Neural progenitor cell (in vitro differentiated cells): ENCODE results near the gene COL5A3. TPM values are rescaled to one million over a fixed set of nuclear protein-coding genes. Genes with fewer than 3 reads are reported as not detected.

ENCODE experiments used
- DNase-seq: peaks from one replicate; pipeline ENCODE4 v3.0.0-alpha.2; 2016; ENCODE audit warnings: low spot score
- H2AFZ ChIP-seq: fragments of 200-600 bp; sonication (generic); replicated peaks from 2 replicates; pipeline ENCODE4 v1.6.1; 2016; ENCODE audit warnings: antibody characterized with exemption
- H3F3A ChIP-seq: fragments of 200-600 bp; sonication (generic); 2 replicates; pipeline ENCODE4 v1.6.1; 2016; ENCODE audit warnings: antibody characterized with exemption, low read depth
- H3K27ac ChIP-seq: fragments of 200-600 bp; sonication (generic); 2 replicates; pipeline ENCODE4 v1.5.1; 2016; ENCODE audit warnings: mild to moderate bottlenecking
- H3K27me3 ChIP-seq: fragments of 200-600 bp; sonication (generic); 2 replicates; pipeline ENCODE4 v1.6.1; 2016; ENCODE audit warnings: mild to moderate bottlenecking, moderate library complexity
- H3K36me3 ChIP-seq: fragments of 200-600 bp; sonication (generic); 2 replicates; pipeline ENCODE4 v1.5.1; 2016
- H3K4me1 ChIP-seq: fragments of 200-600 bp; sonication (generic); 2 replicates; pipeline ENCODE4 v1.6.1; 2016; ENCODE audit warnings: mixed run types
- H3K4me2 ChIP-seq: fragments of 200-600 bp; sonication (generic); 2 replicates; pipeline ENCODE4 v1.6.1; 2016
- H3K4me3 ChIP-seq: fragments of 200-600 bp; sonication (generic); 2 replicates; pipeline ENCODE4 v1.5.1; 2016
- H3K79me2 ChIP-seq: fragments of 200-600 bp; sonication (generic); 2 replicates; pipeline ENCODE4 v1.6.1; 2016; ENCODE audit warnings: low read depth
- H3K9ac ChIP-seq: fragments of 200-600 bp; sonication (generic); 2 replicates; pipeline ENCODE4 v1.6.1; 2016
- H3K9me3 ChIP-seq: fragments of 200-600 bp; sonication (generic); 2 replicates; pipeline ENCODE4 v1.5.1; 2016; ENCODE audit warnings: low read depth
- H4K20me1 ChIP-seq: fragments of 200-600 bp; sonication (generic); 2 replicates; pipeline ENCODE4 v1.6.1; 2016; ENCODE audit warnings: low read depth
- H3K27ac Mint-ChIP-seq: 3 replicates; pipeline ENCODE4 v1.8.0; 2021; ENCODE audit warnings: mixed read lengths
- H3K27me3 Mint-ChIP-seq: 2 replicates; pipeline ENCODE4 v1.8.0; 2022; ENCODE audit warnings: low read depth, mild to moderate bottlenecking, inconsistent platforms, moderate library complexity, mixed read lengths; ENCODE audit not compliant: insufficient read depth
- H3K36me3 Mint-ChIP-seq: 3 replicates; pipeline ENCODE4 v1.8.0; 2021; ENCODE audit warnings: mixed read lengths
- H3K4me1 Mint-ChIP-seq: 3 replicates; pipeline ENCODE4 v1.8.0; 2021; ENCODE audit warnings: mixed read lengths
- H3K4me3 Mint-ChIP-seq: 3 replicates; pipeline ENCODE4 v1.8.0; 2021; ENCODE audit warnings: mild to moderate bottlenecking, moderate library complexity, mixed read lengths
- H3K9me3 Mint-ChIP-seq: 3 replicates; pipeline ENCODE4 v1.8.0; 2020; ENCODE audit warnings: mixed read lengths
- EZH2 ChIP-seq: fragments of 200-600 bp; sonication (generic); IDR thresholded peaks from 2 replicates; pipeline ENCODE4 v1.6.1; 2017; ENCODE audit warnings: antibody characterized with exemption, mild to moderate bottlenecking, moderate library complexity
- EZH2phosphoT487 ChIP-seq: fragments of 200-600 bp; sonication (generic); IDR thresholded peaks from 2 replicates; pipeline ENCODE4 v1.6.1; 2017; ENCODE audit warnings: antibody characterized with exemption
- total RNA-seq: library from RNA; depleted of rRNA; stranded (reverse); fragments of >200 nt; gene quantifications from 2 replicates; pipeline ENCODE4 v1.2.3, GENCODE V29; 2015; ENCODE audit warnings: low replicate concordance
- TF ChIP-seq, protein P1 (sequence below): fragments of 200-600 bp; sonication (generic); IDR thresholded peaks from 2 replicates; pipeline ENCODE4 v1.5.1; 2017; ENCODE audit warnings: antibody characterized with exemption, mild to moderate bottlenecking

Gene COL5A3
- total RNA-seq, 1 donor from 2014 or later: not detected

DNA sequence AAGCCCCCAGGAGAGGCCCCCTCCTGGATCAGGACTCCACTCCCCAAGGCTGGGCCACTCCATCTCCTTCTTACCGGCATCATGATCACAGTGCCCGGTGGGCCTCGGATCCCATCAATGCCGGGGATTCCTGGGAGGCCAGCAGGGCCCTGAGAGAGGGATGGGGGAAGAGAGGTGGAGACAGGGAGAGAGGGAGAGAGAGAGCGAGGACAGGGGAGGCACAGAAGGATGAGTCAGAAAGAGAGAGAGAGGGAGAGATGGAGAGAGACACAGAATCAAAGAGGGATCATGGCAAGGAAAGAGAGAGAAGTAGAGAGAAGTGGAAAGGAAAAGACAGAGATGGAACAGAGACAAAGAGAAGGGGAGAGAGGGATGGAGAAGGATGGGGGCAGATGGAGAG is 13.8 kb downstream of the COL5A3 start:
- H4K20me1 ChIP-seq: no peaks in the 10 kb centered on the region
- H3K36me3 Mint-ChIP-seq: no peaks in the 10 kb centered on the region
- H2AFZ ChIP-seq: no peak overlapping the region
- H3K4me2 ChIP-seq: no peak overlapping the region
- no peaks in the 10 kb centered on the region for H3K9me3 ChIP-seq
- no peaks in the 10 kb centered on the region for H3K9me3 Mint-ChIP-seq
- H3F3A ChIP-seq: no peaks in the 10 kb centered on the region
- H3K27me3 Mint-ChIP-seq: peaks cover 15% of the 10 kb centered on the region
- H3K4me3 Mint-ChIP-seq: no peak overlapping the region
- no peaks in the 10 kb centered on the region for H3K4me1 ChIP-seq
- no peak for TF ChIP-seq EZH2
- TF ChIP-seq, protein P1, sequence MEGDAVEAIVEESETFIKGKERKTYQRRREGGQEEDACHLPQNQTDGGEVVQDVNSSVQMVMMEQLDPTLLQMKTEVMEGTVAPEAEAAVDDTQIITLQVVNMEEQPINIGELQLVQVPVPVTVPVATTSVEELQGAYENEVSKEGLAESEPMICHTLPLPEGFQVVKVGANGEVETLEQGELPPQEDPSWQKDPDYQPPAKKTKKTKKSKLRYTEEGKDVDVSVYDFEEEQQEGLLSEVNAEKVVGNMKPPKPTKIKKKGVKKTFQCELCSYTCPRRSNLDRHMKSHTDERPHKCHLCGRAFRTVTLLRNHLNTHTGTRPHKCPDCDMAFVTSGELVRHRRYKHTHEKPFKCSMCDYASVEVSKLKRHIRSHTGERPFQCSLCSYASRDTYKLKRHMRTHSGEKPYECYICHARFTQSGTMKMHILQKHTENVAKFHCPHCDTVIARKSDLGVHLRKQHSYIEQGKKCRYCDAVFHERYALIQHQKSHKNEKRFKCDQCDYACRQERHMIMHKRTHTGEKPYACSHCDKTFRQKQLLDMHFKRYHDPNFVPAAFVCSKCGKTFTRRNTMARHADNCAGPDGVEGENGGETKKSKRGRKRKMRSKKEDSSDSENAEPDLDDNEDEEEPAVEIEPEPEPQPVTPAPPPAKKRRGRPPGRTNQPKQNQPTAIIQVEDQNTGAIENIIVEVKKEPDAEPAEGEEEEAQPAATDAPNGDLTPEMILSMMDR: no peak
- TF ChIP-seq EZH2phosphoT487: no peak
- no peak overlapping the region for H3K27ac ChIP-seq
- H3K9ac ChIP-seq: no peak overlapping the region
- no peak overlapping the region for H3K4me3 ChIP-seq
- no peaks in the 10 kb centered on the region for H3K79me2 ChIP-seq
- no peaks in the 10 kb centered on the region for H3K36me3 ChIP-seq
- no peak overlapping the region for H3K27ac Mint-ChIP-seq
- DNase-seq: no peak
- H3K4me1 Mint-ChIP-seq: peaks cover 13% of the 10 kb centered on the region
- peaks cover 15% of the 10 kb centered on the region for H3K27me3 ChIP-seq

DNA sequence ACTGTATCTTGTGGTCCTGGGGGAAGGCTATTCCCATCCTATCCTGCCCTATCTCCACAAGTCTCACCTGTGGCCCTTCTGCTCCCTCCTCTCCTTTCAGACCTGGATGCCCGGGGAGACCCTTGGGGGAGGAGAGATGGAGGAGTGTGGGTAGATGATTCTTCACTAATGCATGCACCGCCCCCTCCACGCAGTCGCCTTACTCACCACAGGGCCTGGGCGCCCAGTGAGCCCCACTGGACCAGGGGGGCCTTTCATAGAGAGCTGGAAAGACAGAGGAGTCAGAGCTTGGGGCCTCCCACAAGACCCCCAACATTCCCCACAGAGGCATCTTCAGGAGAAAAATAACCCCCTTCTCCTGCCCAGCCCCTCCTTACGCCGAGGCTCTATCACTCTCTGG is 14.3 kb downstream of the COL5A3 start:
- Histone ChIP-seq H3K9me3 (no peaks in the 10 kb centered on the region), H3K27ac (no peak overlapping the region), H3K36me3 (no peaks in the 10 kb centered on the region), H2AFZ (no peak overlapping the region), H4K20me1 (no peaks in the 10 kb centered on the region), H3K4me2 (no peak overlapping the region), H3K79me2 (no peaks in the 10 kb centered on the region), H3F3A (no peaks in the 10 kb centered on the region), H3K4me1 (no peaks in the 10 kb centered on the region), H3K4me3 (no peak overlapping the region), H3K27me3 (peaks cover 15% of the 10 kb centered on the region), H3K9ac (no peak overlapping the region)
- TF ChIP-seq, protein P1: no peak
- TF ChIP-seq EZH2: no peak
- TF ChIP-seq EZH2phosphoT487: no peak
- no peak overlapping the region for H3K4me3 Mint-ChIP-seq
- H3K27ac Mint-ChIP-seq: no peak overlapping the region
- no peaks in the 10 kb centered on the region for H3K36me3 Mint-ChIP-seq
- DNase-seq: no peak
- no peaks in the 10 kb centered on the region for H3K9me3 Mint-ChIP-seq
- H3K4me1 Mint-ChIP-seq: peaks cover 16% of the 10 kb centered on the region
- H3K27me3 Mint-ChIP-seq: peaks cover 15% of the 10 kb centered on the region

DNA sequence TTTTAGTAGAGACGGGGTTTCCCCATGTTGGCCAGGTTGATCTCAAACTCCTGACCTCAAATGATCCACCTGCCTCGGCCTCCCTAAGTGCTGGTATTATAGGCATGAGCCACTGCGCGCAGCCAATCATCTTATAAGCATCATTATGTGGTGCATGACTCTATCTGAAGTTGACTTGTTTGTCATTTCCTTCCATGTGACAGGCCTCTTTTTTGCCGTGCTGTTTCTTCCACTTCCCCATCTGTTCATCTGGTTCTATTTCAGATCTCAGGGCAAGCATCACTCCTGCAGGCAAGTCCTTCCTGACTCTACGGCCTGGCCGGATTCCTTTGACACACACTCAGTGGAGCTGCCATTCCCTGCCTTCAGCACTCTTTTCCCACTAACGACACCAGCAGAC is 15.2 kb downstream of the COL5A3 start:
- Histone ChIP-seq H2AFZ (no peak overlapping the region), H3K9me3 (no peaks in the 10 kb centered on the region), H3K4me1 (no peaks in the 10 kb centered on the region), H3K4me2 (no peak overlapping the region), H3K36me3 (no peaks in the 10 kb centered on the region), H3K27ac (no peak overlapping the region), H3K79me2 (no peaks in the 10 kb centered on the region), H3F3A (no peaks in the 10 kb centered on the region), H4K20me1 (no peaks in the 10 kb centered on the region), H3K9ac (no peak overlapping the region), H3K4me3 (no peak overlapping the region), H3K27me3 (peaks cover 14% of the 10 kb centered on the region)
- DNase-seq: no peak
- TF ChIP-seq, protein P1: no peak
- TF ChIP-seq EZH2 (no peak), EZH2phosphoT487 (no peak)
- Mint-ChIP-seq H3K9me3 (no peaks in the 10 kb centered on the region), H3K4me3 (peak overlapping the region; percentile 74), H3K4me1 (peaks cover 14% of the 10 kb centered on the region), H3K36me3 (no peaks in the 10 kb centered on the region), H3K27ac (no peak overlapping the region), H3K27me3 (peaks cover 15% of the 10 kb centered on the region)
